Mesenchymal stem cell (in vitro differentiated cells and primary cell): ENCODE measurements around the gene PSMD8.

ENCODE experiments used
- DNase-seq: peaks from one replicate; pipeline ENCODE4 v3.0.0-alpha.2; 2013
- H2AFZ ChIP-seq: one replicate; pipeline ENCODE4 v1.6.1; 2013; ENCODE audit warnings: low read depth, mild to moderate bottlenecking, control low read depth, inconsistent platforms, low read length, moderate library complexity
- H2AK5ac ChIP-seq: 2 replicates; pipeline ENCODE4 v1.6.1; 2013; ENCODE audit warnings: low read length, moderate library complexity, mild to moderate bottlenecking, inconsistent platforms; ENCODE audit not compliant: severe bottlenecking
- H2BK120ac ChIP-seq: one replicate; pipeline ENCODE4 v1.6.1; 2013; ENCODE audit warnings: low read depth, mild to moderate bottlenecking, inconsistent platforms, low read length, moderate library complexity
- H2BK12ac ChIP-seq, 2 experiments: one replicate each; pipeline ENCODE4 v1.6.1; 2013; ENCODE audit warnings: inconsistent platforms in 2 of 2, low read length in 2 of 2, mild to moderate bottlenecking in 2 of 2, moderate library complexity in 2 of 2, control low read depth in 1 of 2
- H2BK15ac ChIP-seq: one replicate; pipeline ENCODE4 v1.6.1; 2013; ENCODE audit warnings: mild to moderate bottlenecking, low read depth, inconsistent platforms; ENCODE audit not compliant: poor library complexity, severe bottlenecking
- H2BK5ac ChIP-seq: 2 replicates; pipeline ENCODE4 v1.6.1; 2013; ENCODE audit warnings: low read depth, mild to moderate bottlenecking, low read length, control low read depth, inconsistent platforms; ENCODE audit not compliant: poor library complexity, severe bottlenecking
- H3K14ac ChIP-seq, 2 experiments: one replicate each; pipeline ENCODE4 v1.6.1; 2013; ENCODE audit warnings: inconsistent platforms in 2 of 2, low read length in 2 of 2, control low read depth in 1 of 2, mild to moderate bottlenecking in 1 of 2, moderate library complexity in 1 of 2
- H3K18ac ChIP-seq, 2 experiments: one replicate each; pipeline ENCODE4 v1.6.1; 2013; ENCODE audit warnings: inconsistent platforms in 2 of 2, low read length in 2 of 2, control low read depth in 1 of 2, low read depth in 1 of 2, mild to moderate bottlenecking in 1 of 2
- H3K23ac ChIP-seq, 2 experiments: one replicate each; pipeline ENCODE4 v1.6.1; 2013; ENCODE audit warnings: inconsistent platforms in 2 of 2, low read length in 2 of 2, mild to moderate bottlenecking in 2 of 2, moderate library complexity in 2 of 2, control low read depth in 1 of 2
- H3K27ac ChIP-seq: 2 replicates; pipeline ENCODE4 v1.5.1; 2013; ENCODE audit warnings: mild to moderate bottlenecking, moderate library complexity, low read length, control low read depth, inconsistent platforms; ENCODE audit not compliant: poor library complexity, severe bottlenecking
- H3K27me3 ChIP-seq, 2 experiments: 2 replicates each; pipeline versions ENCODE4 v1.6.1 to v1.7.0; 2013; ENCODE audit warnings: low read length in 2 of 2, mild to moderate bottlenecking in 2 of 2, moderate library complexity in 2 of 2, control low read depth in 1 of 2, inconsistent platforms in 1 of 2; ENCODE audit not compliant: control insufficient read depth in 1 of 2, insufficient read depth in 1 of 2
- H3K36me3 ChIP-seq, 2 experiments: 2 replicates each; pipeline versions ENCODE4 v1.6.1 to v1.7.0; 2013; ENCODE audit warnings: low read length in 2 of 2, control low read depth in 1 of 2, inconsistent platforms in 1 of 2, low read depth in 1 of 2, mild to moderate bottlenecking in 1 of 2; ENCODE audit not compliant: insufficient read depth in 2 of 2, control insufficient read depth in 1 of 2
- H3K4ac ChIP-seq, 2 experiments: one replicate each; pipeline ENCODE4 v1.6.1; 2013; ENCODE audit warnings: inconsistent platforms in 2 of 2, low read length in 2 of 2, mild to moderate bottlenecking in 2 of 2, moderate library complexity in 2 of 2, control low read depth in 1 of 2, low read depth in 1 of 2
- H3K4me1 ChIP-seq: 2 replicates; pipeline ENCODE4 v1.6.1; 2013; ENCODE audit warnings: low read depth, low read length, control low read depth; ENCODE audit not compliant: control insufficient read depth, insufficient read depth
- H3K4me2 ChIP-seq: 2 replicates; pipeline ENCODE4 v1.6.1; 2013; ENCODE audit warnings: low read length, mild to moderate bottlenecking, inconsistent platforms; ENCODE audit not compliant: poor library complexity, severe bottlenecking
- H3K4me3 ChIP-seq, 2 experiments: 2 replicates each; pipeline versions ENCODE4 v1.5.1 to v1.7.0; 2013; ENCODE audit warnings: low read length in 2 of 2, mild to moderate bottlenecking in 2 of 2, control low read depth in 1 of 2, low read depth in 1 of 2; ENCODE audit not compliant: insufficient read depth in 1 of 2
- H3K79me1 ChIP-seq: replicated peaks from 2 replicates; pipeline ENCODE4 v1.6.1; 2013; ENCODE audit warnings: mild to moderate bottlenecking, control low read depth, low read length, inconsistent platforms; ENCODE audit not compliant: poor library complexity, severe bottlenecking
- H3K9ac ChIP-seq: 2 replicates; pipeline ENCODE4 v1.7.0; 2013; ENCODE audit warnings: mild to moderate bottlenecking, low read length, moderate library complexity
- H3K9me3 ChIP-seq: 2 replicates; pipeline ENCODE4 v1.7.0; 2013; ENCODE audit warnings: mild to moderate bottlenecking, low read length; ENCODE audit not compliant: control insufficient read depth
- H4K8ac ChIP-seq: one replicate; pipeline ENCODE4 v1.6.1; 2013; ENCODE audit warnings: inconsistent platforms, mild to moderate bottlenecking, low read length, moderate library complexity
- H4K91ac ChIP-seq: one replicate; pipeline ENCODE4 v1.6.1; 2013; ENCODE audit warnings: mild to moderate bottlenecking, low read length, inconsistent platforms
- WGBS: methylation state at CpG from one replicate; pipeline ENCODE4 v1.1.7; 2013; ENCODE audit warnings: mixed read lengths; 5-methylcytosine and 5-hydroxymethylcytosine counted together

Gene PSMD8

GRCh38 chr19:38385057-38385803 is 10.9 kb downstream of the PSMD8 start:
- H3K9me3 ChIP-seq = no peaks in the 10 kb centered on the region
- H2AFZ ChIP-seq = no peak overlapping the region
- H3K4me2 ChIP-seq = no peak overlapping the region
- no peak overlapping the region for H2BK12ac ChIP-seq
- H3K9ac ChIP-seq = no peak overlapping the region
- H3K27me3 ChIP-seq = no peaks in the 10 kb centered on the region
- 98% methylated on average over 37 of the region's 40 CpGs for WGBS
- DNase-seq = no peak
- peaks cover 50% of the 10 kb centered on the region for H3K79me1 ChIP-seq
- peaks cover 33% of the 10 kb centered on the region for H3K4me1 ChIP-seq
- H2AK5ac ChIP-seq = no peak overlapping the region
- no peak overlapping the region for H3K23ac ChIP-seq
- H3K27ac ChIP-seq = no peak overlapping the region
- H4K8ac ChIP-seq = no peak overlapping the region
- H2BK15ac ChIP-seq = no peak overlapping the region
- no peak overlapping the region for H3K18ac ChIP-seq
- H3K14ac ChIP-seq = no peak overlapping the region
- H3K4me3 ChIP-seq = no peak overlapping the region
- no peak overlapping the region for H4K91ac ChIP-seq
- H2BK120ac ChIP-seq = no peak overlapping the region
- peaks cover 49 to 66% of the 10 kb centered on the region in 2 experiments for H3K36me3 ChIP-seq
- no peak overlapping the region for H2BK5ac ChIP-seq
- no peak overlapping the region for H3K4ac ChIP-seq

GRCh38 chr19:38385804-38386257 is 11.5 kb downstream of the PSMD8 start:
- H4K91ac ChIP-seq = no peak overlapping the region
- no peak overlapping the region for H3K4ac ChIP-seq
- H2BK5ac ChIP-seq = no peak overlapping the region
- H2BK15ac ChIP-seq = no peak overlapping the region
- H3K27ac ChIP-seq = no peak overlapping the region
- H2AK5ac ChIP-seq = no peak overlapping the region
- no peak overlapping the region for H3K9ac ChIP-seq
- peaks cover 43 to 60% of the 10 kb centered on the region in 2 experiments for H3K36me3 ChIP-seq
- no peak overlapping the region for H3K18ac ChIP-seq
- H3K27me3 ChIP-seq = no peaks in the 10 kb centered on the region
- no peak overlapping the region for H3K4me3 ChIP-seq
- H2BK120ac ChIP-seq = no peak overlapping the region
- no peak overlapping the region for H3K23ac ChIP-seq
- H2AFZ ChIP-seq = no peak overlapping the region
- H3K14ac ChIP-seq = no peak overlapping the region
- no peak overlapping the region for H3K4me2 ChIP-seq
- DNase-seq = no peak
- H3K79me1 ChIP-seq = peaks cover 47% of the 10 kb centered on the region
- WGBS = 98% methylated on average over 38 of the region's 40 CpGs
- H3K9me3 ChIP-seq = no peaks in the 10 kb centered on the region
- H4K8ac ChIP-seq = no peak overlapping the region
- peaks cover 35% of the 10 kb centered on the region for H3K4me1 ChIP-seq
- H2BK12ac ChIP-seq = no peak overlapping the region

GRCh38 chr19:38386300-38386970 is 12.1 kb downstream of the PSMD8 start:
- Histone ChIP-seq H3K4ac (no peak overlapping the region), H4K8ac (no peak overlapping the region), H3K14ac (no peak overlapping the region), H3K9me3 (no peaks in the 10 kb centered on the region), H3K4me3 (no peak overlapping the region), H3K18ac (no peak overlapping the region), H2BK12ac (no peak overlapping the region), H3K27ac (no peak overlapping the region), H2BK15ac (no peak overlapping the region), H4K91ac (no peak overlapping the region), H2AK5ac (no peak overlapping the region), H2AFZ (no peak overlapping the region), H3K9ac (no peak overlapping the region), H3K23ac (no peak overlapping the region), H3K4me2 (no peak overlapping the region), H2BK120ac (no peak overlapping the region), H3K27me3 (no peaks in the 10 kb centered on the region), H3K4me1 (peaks cover 35% of the 10 kb centered on the region), H3K36me3 (peaks cover 38 to 54% of the 10 kb centered on the region in 2 experiments), H3K79me1 (peaks cover 40% of the 10 kb centered on the region), H2BK5ac (no peak overlapping the region)
- WGBS = 98% methylated on average over 60 of the region's 61 CpGs
- no peak for DNase-seq

GRCh38 chr19:38386971-38387549 is 12.7 kb downstream of the PSMD8 start:
- H2AFZ ChIP-seq = no peak overlapping the region
- peaks cover 39% of the 10 kb centered on the region for H3K4me1 ChIP-seq

More at GRCh38 chr19:38386971-38387549, 12.7 kb downstream of the PSMD8 start:
- H2BK120ac ChIP-seq = no peak overlapping the region
- no peaks in the 10 kb centered on the region for H3K9me3 ChIP-seq
- H3K4ac ChIP-seq = peak overlapping the region in 1 of 2 experiments; percentile 37
- H3K27me3 ChIP-seq = no peaks in the 10 kb centered on the region
- WGBS = 91% methylated on average over 36 of the region's 36 CpGs
- no peak overlapping the region for H2BK12ac ChIP-seq
- peak overlapping the region; percentile 33 for H3K9ac ChIP-seq
- no peak overlapping the region for H4K8ac ChIP-seq
- peak overlapping the region; percentile 53 to 85 for H3K4me3 ChIP-seq
- peak overlapping the region; percentile 63 for H3K27ac ChIP-seq
- H4K91ac ChIP-seq = peak overlapping the region; percentile 55
- H2AK5ac ChIP-seq = no peak overlapping the region
- no peak for DNase-seq
- peaks cover 35% of the 10 kb centered on the region for H3K79me1 ChIP-seq
- peak overlapping the region; percentile 48 for H3K4me2 ChIP-seq
- H3K36me3 ChIP-seq = peaks cover 38 to 51% of the 10 kb centered on the region in 2 experiments
- no peak overlapping the region for H3K23ac ChIP-seq
- H3K14ac ChIP-seq = no peak overlapping the region
- no peak overlapping the region for H3K18ac ChIP-seq
- peak overlapping the region; percentile 17 for H2BK15ac ChIP-seq
- no peak overlapping the region for H2BK5ac ChIP-seq
